NCI-H82 (cell line): ENCODE results near the gene CDCP1.

Experiments
- DNase-seq: peaks from one replicate; lab custom pipeline; 2025; lab: John Stamatoyannopoulos, UW

The CDCP1 gene

GRCh38 chr3:45145681-45146614, at the start of gene CDCP1:
TSS of gene CDCP1 (minus strand) at chr3:45146378. CDS start at chr3:45146287, 91 bp downstream.
- DNase-seq: no peak

- no peak for DNase-seq
Observed at GRCh38 chr3:45194791-45195190, 48.6 kb upstream of the CDCP1 start.

- peak; percentile 83 for DNase-seq
Observed at GRCh38 chr3:45191924-45192417, 45.8 kb upstream of the CDCP1 start.

GRCh38 chr3:45191424-45191823, 45.2 kb upstream of the CDCP1 start:
- no peak for DNase-seq

- DNase-seq: peak; percentile 94
Observed at GRCh38 chr3:45188719-45189659, 42.8 kb upstream of the CDCP1 start.

GRCh38 chr3:45187694-45188141, 41.5 kb upstream of the CDCP1 start:
- no peak for DNase-seq

- no peak for DNase-seq
Observed at GRCh38 chr3:45186871-45187270, 40.7 kb upstream of the CDCP1 start.

GRCh38 chr3:45185461-45185860, 39.3 kb upstream of the CDCP1 start:
- no peak for DNase-seq

- DNase-seq: no peak
Observed at GRCh38 chr3:45185052-45185451, 38.9 kb upstream of the CDCP1 start.

- DNase-seq: no peak
Observed at GRCh38 chr3:45183872-45184262, 37.7 kb upstream of the CDCP1 start.

GRCh38 chr3:45182915-45183871, 37.0 kb upstream of the CDCP1 start:
- peak; percentile 47 for DNase-seq

GRCh38 chr3:45181496-45181895, 35.3 kb upstream of the CDCP1 start:
- DNase-seq: peak; percentile 24

- DNase-seq: peak; percentile 25
Observed at GRCh38 chr3:45180899-45181298, 34.7 kb upstream of the CDCP1 start.

GRCh38 chr3:45180051-45180450, 33.9 kb upstream of the CDCP1 start:
- no peak for DNase-seq

- peak; percentile 79 for DNase-seq
Observed at GRCh38 chr3:45179163-45179562, 33.0 kb upstream of the CDCP1 start.

- DNase-seq: no peak
Observed at GRCh38 chr3:45178183-45179023, 32.2 kb upstream of the CDCP1 start.

GRCh38 chr3:45176912-45177311, 30.7 kb upstream of the CDCP1 start:
- DNase-seq: no peak

GRCh38 chr3:45174234-45174633, 28.1 kb upstream of the CDCP1 start:
- no peak for DNase-seq

GRCh38 chr3:45173776-45174175, 27.6 kb upstream of the CDCP1 start:
- no peak for DNase-seq

- DNase-seq: no peak
Observed at GRCh38 chr3:45171283-45171682, 25.1 kb upstream of the CDCP1 start.
